Stimulated activated naive CD8-positive, alpha-beta T cell treated with anti-CD3 and anti-CD28 coated beads, Interleukin-15, amount 100 ng/mL, for 72 hours (primary cell): Measurements from ENCODE around the gene SPDYE8.
"Not testable (repeated sequence)": the region's sequence is repeated elsewhere in the genome, so short reads cannot be mapped to it uniquely, and the experiment has no call there.

Experiments
- ATAC-seq: fragments of 150-1000 bp; cut with Tn5 transposase; 2 replicates; pipeline ENCODE4 v1.10.0; 2021; ENCODE audit warnings: mild to moderate bottlenecking, moderate library complexity
- DNase-seq, 2 donors: peaks; one replicate each; pipeline ENCODE4 v3.0.0; 2021 to 2022
- H3K27ac Mint-ChIP-seq, 2 donors: one replicate each; pipeline ENCODE4 v1.8.0; 2022; ENCODE audit warnings: mild to moderate bottlenecking in 2 of 2, mixed read lengths in 2 of 2, moderate library complexity in 2 of 2
- H3K27me3 Mint-ChIP-seq: one replicate; pipeline ENCODE4 v1.8.0; 2022; ENCODE audit warnings: mixed read lengths
- H3K4me1 Mint-ChIP-seq: one replicate; pipeline ENCODE4 v1.8.0; 2022; ENCODE audit warnings: mild to moderate bottlenecking, mixed read lengths
- H3K4me3 Mint-ChIP-seq, 2 donors: one replicate each; pipeline ENCODE4 v1.8.0; 2022; ENCODE audit warnings: mild to moderate bottlenecking in 2 of 2, mixed read lengths in 2 of 2, moderate library complexity in 1 of 2
- H3K9me3 Mint-ChIP-seq, 2 donors: one replicate each; pipeline ENCODE4 v1.8.0; 2022; ENCODE audit warnings: mixed read lengths in 2 of 2

Gene SPDYE8, protein sequence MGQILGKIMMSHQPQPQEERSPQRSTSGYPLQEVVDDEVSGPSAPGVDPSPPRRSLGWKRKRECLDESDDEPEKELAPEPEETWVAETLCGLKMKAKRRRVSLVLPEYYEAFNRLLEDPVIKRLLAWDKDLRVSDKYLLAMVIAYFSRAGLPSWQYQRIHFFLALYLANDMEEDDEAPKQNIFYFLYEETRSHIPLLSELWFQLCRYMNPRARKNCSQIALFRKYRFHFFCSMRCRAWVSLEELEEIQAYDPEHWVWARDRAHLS

DNA sequence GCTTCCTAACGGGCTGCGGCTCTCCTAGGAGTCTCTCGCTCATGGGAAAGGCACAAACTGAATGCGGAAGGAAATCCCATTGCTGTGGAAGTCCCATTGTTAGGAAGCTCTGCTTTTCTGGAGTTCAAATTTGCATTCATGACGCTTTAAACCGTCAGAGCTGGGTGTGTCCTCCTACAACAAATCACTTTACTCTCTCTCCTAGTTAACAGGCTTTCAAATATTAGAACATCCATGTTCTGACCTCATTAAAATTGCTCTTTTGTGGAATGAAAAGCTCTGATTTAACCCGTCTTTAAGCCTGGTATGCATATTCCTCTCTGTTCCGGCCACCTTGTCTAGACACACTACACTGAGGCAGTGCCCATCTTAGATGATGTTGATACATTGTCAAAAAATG, at the start of gene SPDYE8:
Gene SPDYE8 (minus strand): TSS at position 101 of the 400 bp plus-strand sequence. CDS start 1,800 bp downstream, outside the sequence.
- not testable (repeated sequence) for H3K4me3 Mint-ChIP-seq, H3K27me3 Mint-ChIP-seq, H3K27ac Mint-ChIP-seq, H3K4me1 Mint-ChIP-seq, H3K9me3 Mint-ChIP-seq, ATAC-seq, DNase-seq

DNA sequence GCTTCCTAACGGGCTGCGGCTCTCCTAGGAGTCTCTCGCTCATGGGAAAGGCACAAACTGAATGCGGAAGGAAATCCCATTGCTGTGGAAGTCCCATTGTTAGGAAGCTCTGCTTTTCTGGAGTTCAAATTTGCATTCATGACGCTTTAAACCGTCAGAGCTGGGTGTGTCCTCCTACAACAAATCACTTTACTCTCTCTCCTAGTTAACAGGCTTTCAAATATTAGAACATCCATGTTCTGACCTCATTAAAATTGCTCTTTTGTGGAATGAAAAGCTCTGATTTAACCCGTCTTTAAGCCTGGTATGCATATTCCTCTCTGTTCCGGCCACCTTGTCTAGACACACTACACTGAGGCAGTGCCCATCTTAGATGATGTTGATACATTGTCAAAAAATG, 28.2 kb upstream of the SPDYE8 start, which contains the start of gene SPDYE11:
Gene SPDYE11 (minus strand): TSS at position 101 of the 400 bp plus-strand sequence. CDS start 1,800 bp downstream, outside the sequence.
- not testable (repeated sequence) for H3K4me3 Mint-ChIP-seq, H3K9me3 Mint-ChIP-seq, H3K4me1 Mint-ChIP-seq, ATAC-seq, H3K27ac Mint-ChIP-seq, DNase-seq, H3K27me3 Mint-ChIP-seq

DNA sequence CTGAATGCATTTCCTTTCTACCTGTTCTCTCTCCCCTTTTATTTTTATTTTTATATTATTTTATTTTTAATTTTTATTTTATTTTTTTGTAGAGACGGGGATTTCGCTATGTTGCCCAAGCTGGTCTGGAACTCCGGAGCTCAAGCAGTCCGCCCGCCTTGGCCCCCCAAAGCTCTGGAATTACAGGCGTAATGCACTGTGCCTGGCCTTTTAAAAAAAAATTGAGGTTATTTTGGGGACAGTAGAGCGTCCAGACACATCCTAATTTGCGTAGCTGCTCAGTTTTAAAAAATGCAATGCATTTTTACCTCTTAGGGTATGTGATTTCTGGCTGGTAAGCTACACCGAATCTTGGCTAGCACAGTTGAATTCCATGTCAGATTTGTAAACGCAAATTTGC, 23.1 kb downstream of the SPDYE8 start:
- Mint-ChIP-seq H3K4me3 (peak overlapping the region; percentile 44), H3K4me1 (peaks cover 12% of the 10 kb centered on the region)
- H3K9me3 Mint-ChIP-seq, ATAC-seq, H3K27me3 Mint-ChIP-seq, H3K27ac Mint-ChIP-seq: not testable (repeated sequence)
- peak in 1 of 2 donors; percentile 14 for DNase-seq

DNA sequence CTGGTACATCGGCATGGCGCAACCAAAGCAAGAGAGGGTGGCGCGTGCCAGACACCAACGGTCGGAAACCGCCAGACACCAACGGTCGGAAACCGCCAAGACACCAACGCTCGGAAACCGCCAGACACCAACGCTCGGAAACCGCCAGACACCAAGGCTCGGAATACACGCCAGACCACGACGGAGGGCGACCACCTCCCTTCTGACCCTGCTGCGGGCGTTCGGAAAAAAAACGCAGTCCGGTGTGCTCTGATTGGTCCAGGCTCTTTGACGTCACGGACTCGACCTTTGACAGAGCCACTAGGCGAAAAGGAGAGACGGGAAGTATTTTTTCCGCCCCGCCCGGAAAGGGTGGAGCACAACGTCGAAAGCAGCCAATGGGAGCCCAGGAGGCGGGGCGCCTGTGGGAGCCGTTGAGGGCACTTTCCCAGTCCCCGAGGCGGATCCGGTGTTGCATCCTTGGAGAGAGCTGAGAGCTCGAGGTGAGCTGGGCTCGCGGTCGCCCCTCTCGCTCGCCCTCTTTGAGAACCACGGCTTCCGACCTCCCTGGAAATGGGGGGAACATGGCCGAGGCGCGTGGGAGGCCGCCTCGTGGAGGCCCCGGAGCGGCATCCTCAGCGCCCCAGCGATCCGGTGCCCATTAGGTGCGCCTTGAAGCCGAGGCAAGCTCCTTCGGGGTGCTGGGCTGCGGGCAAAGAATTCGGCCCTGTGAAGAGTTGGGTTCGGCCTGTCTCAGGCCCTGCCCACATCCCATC, 23.7 kb downstream of the SPDYE8 start:
- H3K9me3 Mint-ChIP-seq, H3K27me3 Mint-ChIP-seq: not testable (repeated sequence)
- Mint-ChIP-seq H3K27ac (peak overlapping the region; percentile 99 to 100), H3K4me3 (peak overlapping the region; percentile 92 to 94), H3K4me1 (peaks cover 12% of the 10 kb centered on the region)
- DNase-seq: peak; percentile 93 to 98
- ATAC-seq: peak; percentile 93

DNA sequence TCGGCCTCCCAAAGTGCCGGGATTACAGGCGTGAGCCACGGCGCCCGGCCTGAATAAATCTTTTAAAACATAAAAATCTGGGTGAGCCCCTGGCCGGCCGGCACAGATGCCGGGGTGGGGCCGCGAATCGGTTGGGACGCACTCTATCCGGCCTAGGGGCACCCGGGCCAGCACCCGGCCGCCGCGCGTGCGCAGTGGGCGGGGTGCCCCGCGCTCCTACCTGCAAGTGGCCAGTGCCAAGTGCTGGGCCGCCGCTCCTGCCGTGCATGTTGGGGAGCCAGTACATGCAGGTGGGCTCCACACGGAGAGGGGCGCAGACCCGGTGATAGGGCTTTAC, 24.2 kb downstream of the SPDYE8 start:
- not testable (repeated sequence) for H3K27me3 Mint-ChIP-seq, DNase-seq, H3K9me3 Mint-ChIP-seq
- Mint-ChIP-seq H3K4me1 (peaks cover 12% of the 10 kb centered on the region), H3K27ac (peak overlapping the region; percentile 99 to 100), H3K4me3 (peak overlapping the region; percentile 92 to 94)
- ATAC-seq: peak; percentile 87

DNA sequence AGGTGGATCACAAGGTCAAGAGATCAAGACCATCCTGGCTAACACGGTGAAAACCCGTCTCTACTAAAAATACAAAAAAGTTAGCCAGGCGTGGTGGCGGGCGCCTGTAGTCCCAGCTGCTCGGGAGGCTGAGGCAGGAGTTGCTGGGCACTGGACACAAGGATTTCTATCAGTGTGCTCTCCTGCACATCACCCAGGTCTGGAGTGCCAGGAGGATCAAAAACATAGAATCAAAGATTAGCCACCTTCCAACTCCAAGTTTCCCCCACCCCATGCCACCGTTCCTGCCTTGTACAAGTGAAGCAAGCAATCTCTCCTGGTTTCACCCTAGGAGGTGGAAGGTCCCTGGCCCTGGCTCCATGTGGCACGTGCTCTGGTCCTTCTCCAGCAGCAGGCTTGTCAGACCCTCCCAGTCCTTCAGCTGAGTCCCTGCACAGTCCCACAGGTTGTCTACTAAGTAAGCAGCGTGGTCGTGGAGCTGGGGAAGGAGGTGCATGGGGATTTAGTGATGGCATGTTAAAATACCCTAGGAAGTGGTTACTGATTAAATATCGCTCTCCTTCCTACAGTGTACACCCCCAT, 31.6 kb downstream of the SPDYE8 start:
- H3K27ac Mint-ChIP-seq, ATAC-seq, H3K9me3 Mint-ChIP-seq, H3K4me1 Mint-ChIP-seq, H3K27me3 Mint-ChIP-seq, H3K4me3 Mint-ChIP-seq, DNase-seq: not testable (repeated sequence)

DNA sequence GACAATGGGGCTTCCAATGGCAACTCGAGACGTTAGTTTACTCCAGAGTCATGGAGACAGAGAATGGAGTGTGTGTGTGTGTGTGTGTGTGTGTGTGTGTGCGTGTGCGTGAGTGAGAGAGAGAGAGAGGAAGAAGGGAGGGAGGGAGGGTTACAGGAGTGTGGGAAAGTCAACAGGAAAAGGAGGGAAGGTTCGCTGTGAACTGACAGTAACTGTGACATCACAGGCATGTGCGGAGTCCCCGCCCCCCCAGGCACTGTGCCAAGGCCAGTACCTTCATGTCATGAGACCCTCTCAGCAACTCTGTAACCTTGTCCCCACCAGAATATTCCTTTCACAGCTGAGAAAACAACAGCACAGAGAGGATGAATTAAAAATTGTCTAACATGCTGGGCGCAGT, 32.1 kb downstream of the SPDYE8 start:
- not testable (repeated sequence) for H3K4me3 Mint-ChIP-seq, ATAC-seq, H3K4me1 Mint-ChIP-seq, H3K27me3 Mint-ChIP-seq, H3K9me3 Mint-ChIP-seq, DNase-seq
- peak overlapping the region in 1 of 2 donors; percentile 57 for H3K27ac Mint-ChIP-seq

DNA sequence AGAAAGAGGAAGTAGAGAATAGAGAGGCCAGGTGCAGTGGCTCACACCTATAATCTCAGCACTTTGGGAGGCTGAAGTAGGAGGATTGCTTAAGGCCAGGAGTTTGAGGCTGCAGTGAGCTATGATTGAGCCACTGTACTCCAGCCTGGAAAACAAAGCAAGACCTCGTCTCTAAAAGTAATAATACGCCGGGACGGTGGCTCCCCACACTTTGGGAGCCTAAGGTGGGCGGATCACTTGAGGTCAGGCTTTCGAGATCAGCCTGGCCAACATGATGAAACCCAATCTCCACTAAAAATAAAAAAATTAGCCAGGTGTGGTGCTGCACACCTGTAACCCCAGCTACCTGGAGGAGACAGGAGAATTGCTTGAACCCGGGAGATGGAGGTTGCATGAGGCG, 34.1 kb downstream of the SPDYE8 start:
- H3K9me3 Mint-ChIP-seq, H3K27ac Mint-ChIP-seq, H3K4me1 Mint-ChIP-seq, ATAC-seq, H3K4me3 Mint-ChIP-seq, H3K27me3 Mint-ChIP-seq, DNase-seq: not testable (repeated sequence)

DNA sequence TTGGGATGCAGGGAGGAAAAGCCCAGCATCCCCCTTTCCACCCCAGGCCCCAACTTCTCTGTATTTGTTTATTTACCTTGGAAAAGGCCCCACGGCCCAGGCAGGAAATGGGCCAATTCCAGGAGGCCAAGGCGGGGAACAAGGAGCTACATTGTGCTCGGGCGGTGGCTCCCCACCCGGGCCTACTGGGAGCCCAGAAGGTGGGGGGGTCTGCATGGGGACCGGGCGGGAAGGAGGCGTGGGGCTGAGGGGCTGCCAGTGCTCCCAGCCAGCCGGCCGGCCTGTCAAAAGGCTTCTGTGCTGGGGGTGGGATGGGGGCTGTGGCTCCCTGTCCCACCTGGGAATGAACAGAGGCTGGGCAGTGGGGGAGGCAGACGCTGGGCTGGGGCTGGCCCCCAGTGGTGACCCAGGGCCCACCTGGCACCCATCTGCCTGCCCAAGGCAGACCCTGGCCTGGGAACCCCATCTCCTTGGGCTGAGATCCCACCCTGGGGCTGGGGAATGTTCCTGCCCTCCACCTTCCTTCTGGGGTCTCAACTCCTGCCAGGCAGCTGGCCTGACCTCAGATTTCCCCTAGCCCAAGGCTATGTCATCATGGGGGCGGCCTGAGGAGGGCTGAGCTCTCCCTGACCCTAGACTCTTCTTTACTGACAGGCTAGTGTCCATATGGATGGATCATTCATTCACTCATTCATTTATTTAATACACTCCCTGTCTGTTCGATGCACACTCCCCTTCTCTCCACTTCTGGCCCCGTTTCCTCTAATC, 39.2 kb downstream of the SPDYE8 start:
- H3K4me3 Mint-ChIP-seq, H3K27me3 Mint-ChIP-seq: not testable (repeated sequence)

DNA sequence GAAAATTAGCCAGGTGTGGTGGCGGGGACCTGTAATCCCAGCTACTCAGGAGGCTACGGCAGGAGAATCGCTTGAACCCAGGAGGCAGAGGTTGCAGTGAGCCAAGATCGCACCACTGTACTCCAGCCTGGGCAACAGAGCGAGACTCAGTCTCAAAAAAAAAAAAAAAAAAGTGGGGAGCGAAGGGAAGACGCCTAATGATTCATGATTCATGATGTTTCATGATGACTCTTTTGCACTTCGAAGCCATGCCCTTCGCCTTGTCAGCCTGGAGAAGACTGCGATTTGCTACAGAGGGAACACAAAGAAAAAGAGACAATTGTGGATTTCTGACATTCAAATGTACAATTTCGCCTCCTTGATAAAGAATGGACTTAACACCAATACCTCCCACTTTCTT, 47.5 kb downstream of the SPDYE8 start:
- H3K27me3 Mint-ChIP-seq, ATAC-seq, H3K4me3 Mint-ChIP-seq, H3K9me3 Mint-ChIP-seq, H3K4me1 Mint-ChIP-seq, DNase-seq, H3K27ac Mint-ChIP-seq: not testable (repeated sequence)

More for the DNA sequence above, 39.2 kb downstream of the SPDYE8 start:
- not testable (repeated sequence) for H3K4me1 Mint-ChIP-seq, H3K9me3 Mint-ChIP-seq, H3K27ac Mint-ChIP-seq
- peak; percentile 75 for ATAC-seq
- DNase-seq: peak in 1 of 2 donors; percentile 8

DNA sequence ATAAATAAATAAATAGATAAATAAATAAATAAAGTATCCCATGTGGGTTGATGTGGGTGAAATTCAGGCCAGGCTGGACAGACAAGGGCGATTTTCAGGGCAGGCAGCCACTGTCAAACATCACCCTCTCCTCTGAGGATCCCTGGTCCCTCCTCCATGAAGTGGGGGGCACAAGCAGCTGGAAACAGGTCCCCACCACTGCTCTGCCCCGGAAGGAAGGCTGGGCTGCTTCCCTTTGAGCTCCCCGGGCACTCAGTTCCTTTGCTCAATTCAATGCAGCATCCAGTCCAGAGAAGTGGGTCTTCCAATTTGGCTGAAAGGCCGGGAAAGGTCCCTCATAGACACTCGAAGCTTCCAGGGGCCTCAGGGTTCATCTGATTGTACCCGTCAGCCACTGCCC, 49.2 kb downstream of the SPDYE8 start:
- DNase-seq, H3K27me3 Mint-ChIP-seq, H3K9me3 Mint-ChIP-seq, ATAC-seq, H3K4me3 Mint-ChIP-seq, H3K27ac Mint-ChIP-seq, H3K4me1 Mint-ChIP-seq: not testable (repeated sequence)

DNA sequence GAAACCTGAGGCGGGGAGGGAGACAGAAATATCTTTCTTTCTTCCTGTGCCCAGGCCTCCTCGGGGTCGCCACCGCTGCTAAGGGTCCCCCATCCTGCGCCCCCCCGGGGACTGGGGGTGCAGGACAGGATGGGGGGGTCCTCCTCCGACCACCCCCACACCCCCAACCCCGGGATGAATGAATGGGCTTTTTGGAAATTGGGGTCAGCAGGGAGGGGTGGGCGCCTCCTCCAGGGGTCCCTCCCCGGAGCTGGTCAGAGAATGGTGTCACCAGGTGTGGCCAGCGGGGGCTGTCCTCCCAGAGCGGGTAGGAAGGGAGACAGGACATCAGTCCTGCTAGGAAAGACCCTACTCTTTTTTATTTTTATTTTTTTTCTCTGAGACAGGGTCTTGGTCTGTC, 53.1 kb downstream of the SPDYE8 start:
- not testable (repeated sequence) for H3K4me1 Mint-ChIP-seq, H3K27ac Mint-ChIP-seq, H3K9me3 Mint-ChIP-seq, H3K4me3 Mint-ChIP-seq, H3K27me3 Mint-ChIP-seq, DNase-seq
- peak; percentile 57 for ATAC-seq

DNA sequence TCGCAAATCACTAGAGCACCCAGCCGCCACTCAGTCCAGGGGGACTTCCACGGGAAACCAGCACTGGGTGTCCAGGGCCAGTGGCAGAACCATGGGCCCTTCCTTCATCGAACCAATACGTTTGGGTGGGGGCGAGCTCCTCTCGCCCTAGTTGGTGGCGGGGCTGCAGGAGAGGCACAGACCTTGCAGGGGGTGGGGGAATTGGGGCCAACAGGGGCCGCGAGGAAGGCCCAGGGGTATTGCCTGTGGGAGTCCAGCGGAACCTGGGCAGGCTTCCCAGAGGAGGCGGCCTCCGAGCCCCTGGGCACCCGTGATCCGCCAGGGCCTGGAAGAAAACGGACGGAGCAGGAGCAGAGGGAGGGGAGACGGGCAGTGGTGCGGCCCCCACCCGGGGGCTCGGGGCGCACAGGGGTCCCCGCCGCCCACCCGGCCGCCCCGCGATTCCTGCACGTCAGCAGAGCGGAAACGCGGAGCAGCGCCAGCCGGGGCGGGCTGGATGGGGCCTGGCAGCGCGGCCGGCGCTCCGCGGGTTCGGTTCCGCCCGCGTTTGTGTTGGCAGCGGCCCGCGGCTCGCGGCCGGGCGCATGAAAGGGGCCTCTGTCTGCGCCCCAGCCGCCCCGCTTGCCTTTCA, 53.8 kb downstream of the SPDYE8 start:
- H3K4me1 Mint-ChIP-seq, H3K27ac Mint-ChIP-seq, DNase-seq, H3K27me3 Mint-ChIP-seq, H3K9me3 Mint-ChIP-seq, H3K4me3 Mint-ChIP-seq: not testable (repeated sequence)
- peak; percentile 52 for ATAC-seq

DNA sequence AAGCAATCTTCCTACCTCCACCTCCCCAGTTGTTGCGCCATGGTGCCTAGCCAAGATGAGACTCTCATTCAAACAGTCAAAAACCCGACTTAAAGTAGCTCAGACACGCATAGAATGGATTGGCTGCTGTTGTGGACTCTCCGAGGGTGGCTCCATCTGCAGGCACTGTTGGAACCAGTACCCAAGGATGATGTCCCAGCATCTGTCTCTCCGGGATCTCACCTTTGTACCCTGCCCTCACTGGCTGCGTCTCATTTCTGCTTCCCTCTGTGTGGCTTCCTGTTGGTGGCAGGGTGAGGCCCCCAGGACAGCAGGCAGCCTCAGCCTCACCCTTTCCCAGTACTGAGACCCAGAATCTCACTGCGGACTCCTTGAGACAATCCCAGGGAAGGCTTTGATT, 54.8 kb downstream of the SPDYE8 start:
- not testable (repeated sequence) for H3K4me1 Mint-ChIP-seq, DNase-seq, H3K9me3 Mint-ChIP-seq, ATAC-seq, H3K27ac Mint-ChIP-seq, H3K4me3 Mint-ChIP-seq, H3K27me3 Mint-ChIP-seq

DNA sequence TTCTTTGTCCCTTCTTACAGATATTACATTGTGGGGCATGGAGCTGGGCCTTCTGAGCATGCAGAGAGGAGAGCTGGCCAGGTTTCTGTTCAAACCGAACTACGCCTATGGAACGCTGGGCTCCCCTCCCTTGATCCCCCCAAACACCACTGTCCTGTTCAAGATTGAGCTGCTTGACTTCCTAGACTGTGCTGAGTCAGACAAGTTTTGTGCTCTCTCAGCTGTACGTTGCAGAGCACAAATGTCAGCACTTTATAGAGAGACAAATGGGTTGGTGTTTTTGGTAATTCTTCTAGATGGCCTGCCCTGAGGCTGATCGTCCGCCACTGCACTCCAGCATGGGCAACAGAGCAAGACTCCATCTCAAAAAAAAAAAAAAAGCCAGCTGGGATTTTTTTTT, 58.1 kb downstream of the SPDYE8 start:
- not testable (repeated sequence) for H3K27ac Mint-ChIP-seq, H3K9me3 Mint-ChIP-seq, H3K4me1 Mint-ChIP-seq, ATAC-seq, H3K27me3 Mint-ChIP-seq, DNase-seq, H3K4me3 Mint-ChIP-seq
